GM23248 (cell line): ENCODE data around the gene YWHAQ.

Experiments
- EZH2 ChIP-seq: fragments of 200-600 bp; sonication (generic); IDR thresholded peaks from 2 replicates; pipeline ENCODE4 v1.6.1; 2018; ENCODE audit warnings: antibody characterized with exemption, mild to moderate bottlenecking; ENCODE audit not compliant: insufficient read depth, poor library complexity, severe bottlenecking
- EZH2phosphoT487 ChIP-seq: fragments of 200-600 bp; sonication (generic); IDR thresholded peaks from 2 replicates; pipeline ENCODE4 v1.6.1; 2018; ENCODE audit warnings: antibody characterized with exemption, moderate library complexity, mild to moderate bottlenecking, low read depth; ENCODE audit not compliant: insufficient read depth

DNA sequence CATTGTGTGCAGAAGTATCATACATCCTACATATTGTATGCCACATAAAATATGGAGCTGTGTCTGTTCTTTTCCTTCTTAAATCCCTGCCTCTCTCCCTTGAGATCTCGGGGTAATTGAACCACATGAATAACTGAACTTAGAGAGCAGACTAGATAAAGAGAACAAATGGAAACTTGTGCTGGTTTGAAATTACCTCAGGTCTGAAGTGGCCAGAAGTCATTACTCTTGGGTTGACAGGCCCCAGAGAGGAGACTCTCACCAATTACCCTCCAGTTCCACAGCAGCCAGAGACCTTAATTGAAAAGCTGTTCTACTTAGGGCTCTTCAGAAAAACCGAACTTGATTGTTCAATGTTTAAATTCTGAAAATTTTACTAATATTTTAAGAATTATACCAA lies 70.2 kb downstream of the YWHAQ start:
- no peak for TF ChIP-seq EZH2
- TF ChIP-seq EZH2phosphoT487 = no peak
